Fibroblast of mammary gland (primary cell): ENCODE results near the gene WHRN.
A peak's percentile ranks its signal among the peaks of the same experiment; 100 is the strongest.

ENCODE experiments used
- DNase-seq: peaks from one replicate; pipeline ENCODE4 v3.0.0-alpha.2; 2010; ENCODE audit warnings: low read depth
- H3K4me3 ChIP-seq: 2 replicates; pipeline ENCODE4 v1.5.1; 2011; ENCODE audit warnings: low read depth, mild to moderate bottlenecking, low read length, moderate library complexity; ENCODE audit not compliant: control insufficient read depth
- TF ChIP-seq, protein P1 (sequence below): conservative IDR thresholded peaks from 2 replicates; pipeline ENCODE4 v1.5.1; 2011; ENCODE audit warnings: low read depth, low read length, inconsistent platforms; ENCODE audit not compliant: control insufficient read depth, insufficient read depth

Gene WHRN

GRCh38 chr9:114371973-114372917, 133.0 kb downstream of the WHRN start:
- DNase-seq = peak; percentile 74
- H3K4me3 ChIP-seq = no peak overlapping the region
- TF ChIP-seq, protein P1, sequence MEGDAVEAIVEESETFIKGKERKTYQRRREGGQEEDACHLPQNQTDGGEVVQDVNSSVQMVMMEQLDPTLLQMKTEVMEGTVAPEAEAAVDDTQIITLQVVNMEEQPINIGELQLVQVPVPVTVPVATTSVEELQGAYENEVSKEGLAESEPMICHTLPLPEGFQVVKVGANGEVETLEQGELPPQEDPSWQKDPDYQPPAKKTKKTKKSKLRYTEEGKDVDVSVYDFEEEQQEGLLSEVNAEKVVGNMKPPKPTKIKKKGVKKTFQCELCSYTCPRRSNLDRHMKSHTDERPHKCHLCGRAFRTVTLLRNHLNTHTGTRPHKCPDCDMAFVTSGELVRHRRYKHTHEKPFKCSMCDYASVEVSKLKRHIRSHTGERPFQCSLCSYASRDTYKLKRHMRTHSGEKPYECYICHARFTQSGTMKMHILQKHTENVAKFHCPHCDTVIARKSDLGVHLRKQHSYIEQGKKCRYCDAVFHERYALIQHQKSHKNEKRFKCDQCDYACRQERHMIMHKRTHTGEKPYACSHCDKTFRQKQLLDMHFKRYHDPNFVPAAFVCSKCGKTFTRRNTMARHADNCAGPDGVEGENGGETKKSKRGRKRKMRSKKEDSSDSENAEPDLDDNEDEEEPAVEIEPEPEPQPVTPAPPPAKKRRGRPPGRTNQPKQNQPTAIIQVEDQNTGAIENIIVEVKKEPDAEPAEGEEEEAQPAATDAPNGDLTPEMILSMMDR = no peak

DNA sequence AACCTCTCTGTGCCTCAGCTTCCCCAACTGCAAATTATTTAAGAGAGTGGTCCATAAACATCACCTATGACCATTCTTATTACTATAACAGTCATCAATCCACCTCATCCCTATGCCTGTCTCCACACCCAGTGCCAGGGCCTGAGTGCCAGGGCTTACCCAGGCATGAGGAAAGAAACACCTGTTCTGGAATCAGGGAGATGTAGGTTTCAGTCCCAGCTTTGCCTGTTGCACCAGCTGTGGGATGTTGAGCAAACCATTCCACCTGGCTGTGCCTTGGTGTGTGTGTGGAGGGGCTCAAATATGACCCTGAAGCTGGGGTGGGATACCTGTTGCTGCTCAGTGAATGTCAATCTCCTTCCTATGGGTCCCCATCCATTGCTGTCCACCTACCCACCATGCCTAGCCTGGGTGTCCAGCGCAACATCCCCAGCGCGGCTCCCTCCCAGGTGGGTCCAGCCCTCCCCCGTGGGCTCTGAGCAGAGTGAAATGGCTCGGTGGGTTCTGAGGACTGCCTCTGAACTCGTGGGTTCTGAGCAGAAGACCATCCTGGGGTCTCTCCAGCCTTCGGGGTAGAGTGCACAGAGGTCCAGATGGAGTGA, 133.8 kb downstream of the WHRN start:
- no peak for DNase-seq
- H3K4me3 ChIP-seq = no peak overlapping the region
- TF ChIP-seq, protein P1 = no peak

GRCh38 chr9:114370968-114371320, 134.3 kb downstream of the WHRN start:
- no peak overlapping the region for H3K4me3 ChIP-seq
- TF ChIP-seq, protein P1 = no peak
- DNase-seq = no peak

DNA sequence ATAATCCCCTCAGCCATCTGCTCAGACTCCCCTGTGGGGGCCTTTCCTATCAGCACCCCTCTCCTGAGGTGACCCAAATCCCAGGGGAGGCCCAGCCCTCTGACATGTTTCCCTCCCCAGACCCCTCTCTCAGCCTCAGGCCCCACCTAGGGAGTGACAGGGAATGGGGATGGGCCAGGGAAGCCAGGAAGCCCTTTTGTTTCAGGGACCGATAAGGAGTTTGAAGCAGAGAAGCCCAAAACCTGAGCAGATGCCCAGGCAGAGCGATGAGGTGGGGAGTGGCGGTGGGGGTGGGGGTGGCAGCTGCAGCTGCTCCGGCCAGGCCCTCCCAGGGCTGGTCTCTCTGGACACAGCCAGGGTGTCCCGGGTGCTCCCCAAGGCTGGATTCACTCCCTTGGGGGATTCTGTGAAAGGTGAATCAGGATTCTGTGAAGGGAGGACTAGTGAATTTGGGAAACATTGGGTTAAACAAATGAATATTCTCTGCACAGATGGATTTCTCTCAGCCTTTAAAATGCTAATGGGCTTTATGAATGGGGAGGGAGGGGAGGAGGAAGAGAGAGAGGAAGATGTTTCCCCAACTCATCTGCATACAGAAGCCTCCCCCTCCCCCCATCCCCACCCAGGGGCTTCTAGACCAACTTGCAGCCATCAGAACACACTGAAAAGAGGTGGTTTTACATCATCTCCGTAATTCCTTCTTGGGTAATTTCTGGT, 134.9 kb downstream of the WHRN start:
- no peak for DNase-seq
- no peak overlapping the region for H3K4me3 ChIP-seq

GRCh38 chr9:114369216-114370130, 135.8 kb downstream of the WHRN start:
- H3K4me3 ChIP-seq = no peak overlapping the region
- TF ChIP-seq, protein P1 = no peak
- DNase-seq = no peak

More for the DNA sequence above, 134.9 kb downstream of the WHRN start:
- TF ChIP-seq, protein P1 = no peak
